Prostate gland (tissue), 2 donors: ENCODE results near the gene LPP. TPM values are rescaled to one million over a fixed set of nuclear protein-coding genes. Genes with fewer than 3 reads are reported as not detected.

Experiments used
- DNase-seq: peaks from one replicate; pipeline ENCODE4 v3.0.0-alpha.2; 2019; ENCODE audit warnings: low spot score
- H3K27ac ChIP-seq, 2 donors: fragments of 200-600 bp; sonication (generic); 2 replicates each; pipeline ENCODE4 v1.5.1; 2017 to 2019
- H3K27me3 ChIP-seq: fragments of 200-600 bp; sonication (generic); replicated peaks from 2 replicates; pipeline ENCODE4 v1.5.1; 2019; ENCODE audit not compliant: insufficient read depth
- H3K36me3 ChIP-seq, 2 donors: fragments of 200-600 bp; sonication (generic); 1 replicate in 1 of 2; 2 replicates in 1 of 2; pipeline versions ENCODE4 v1.5.1 to v1.8.1; 2017 to 2019
- H3K4me1 ChIP-seq: fragments of 200-600 bp; sonication (generic); replicated peaks from 2 replicates; pipeline ENCODE4 v1.5.1; 2019
- H3K4me3 ChIP-seq, 2 donors: fragments of 200-600 bp; sonication (generic); 2 replicates each; pipeline ENCODE4 v1.5.1; 2017 to 2019
- H3K9me3 ChIP-seq: fragments of 200-600 bp; sonication (generic); 2 replicates; pipeline ENCODE4 v1.5.1; 2017
- POLR2A ChIP-seq: fragments of 450-650 bp; IDR thresholded peaks from one replicate; pipeline ENCODE4 v1.6.1; 2016; ENCODE audit warnings: antibody characterized with exemption, mild to moderate bottlenecking
- POLR2AphosphoS5 ChIP-seq: sonication (generic); formaldehyde crosslinking; IDR thresholded peaks from one replicate; pipeline ENCODE4 v1.6.1; 2017; ENCODE audit warnings: antibody characterized with exemption
- whole genome bisulfite sequencing: methylation state at CpG from one replicate; pipeline ENCODE4 v1.1.5; 2018; 5-methylcytosine and 5-hydroxymethylcytosine counted together
- intact Hi-C: fragments of 100-400 bp; cut with DNase I; formaldehyde crosslinking; loops from one replicate; pipeline ENCODE4 v1.14.2; 2022
- total RNA-seq, 2 donors: library from RNA; depleted of rRNA; stranded (reverse); fragments of >200 nt; gene quantifications; one replicate each; pipeline ENCODE4 v1.1.0, GENCODE V29; 2016
- TF ChIP-seq, protein P1 (sequence below), 4 experiments: fragments of 200-600 bp in 2 of 4; fragments of 450-650 bp in 2 of 4; sonication (generic) in 2 of 4; IDR thresholded peaks; 1 replicate in 3 of 4; 2 replicates in 1 of 4; pipeline ENCODE4 v1.5.1; 2016 to 2019; ENCODE audit warnings: antibody characterized with exemption in 4 of 4, mild to moderate bottlenecking in 2 of 4, moderate library complexity in 2 of 4

Gene LPP
- total RNA-seq, 2 donors from 2014 or later = 219 to 248 TPM

GRCh38 chr3:188341501-188341900 is 187.5 kb downstream of the LPP start:
- intact Hi-C loops = no loop called here
- Histone ChIP-seq H3K27ac (no peak overlapping the region), H3K4me1 (no peaks in the 10 kb centered on the region), H3K36me3 (no peaks in the 10 kb centered on the region), H3K4me3 (no peak overlapping the region), H3K27me3 (no peaks in the 10 kb centered on the region), H3K9me3 (no peaks in the 10 kb centered on the region)
- 80% methylated on average over 2 of the region's 2 CpGs for WGBS
- no peak for DNase-seq
- TF ChIP-seq, protein P1, sequence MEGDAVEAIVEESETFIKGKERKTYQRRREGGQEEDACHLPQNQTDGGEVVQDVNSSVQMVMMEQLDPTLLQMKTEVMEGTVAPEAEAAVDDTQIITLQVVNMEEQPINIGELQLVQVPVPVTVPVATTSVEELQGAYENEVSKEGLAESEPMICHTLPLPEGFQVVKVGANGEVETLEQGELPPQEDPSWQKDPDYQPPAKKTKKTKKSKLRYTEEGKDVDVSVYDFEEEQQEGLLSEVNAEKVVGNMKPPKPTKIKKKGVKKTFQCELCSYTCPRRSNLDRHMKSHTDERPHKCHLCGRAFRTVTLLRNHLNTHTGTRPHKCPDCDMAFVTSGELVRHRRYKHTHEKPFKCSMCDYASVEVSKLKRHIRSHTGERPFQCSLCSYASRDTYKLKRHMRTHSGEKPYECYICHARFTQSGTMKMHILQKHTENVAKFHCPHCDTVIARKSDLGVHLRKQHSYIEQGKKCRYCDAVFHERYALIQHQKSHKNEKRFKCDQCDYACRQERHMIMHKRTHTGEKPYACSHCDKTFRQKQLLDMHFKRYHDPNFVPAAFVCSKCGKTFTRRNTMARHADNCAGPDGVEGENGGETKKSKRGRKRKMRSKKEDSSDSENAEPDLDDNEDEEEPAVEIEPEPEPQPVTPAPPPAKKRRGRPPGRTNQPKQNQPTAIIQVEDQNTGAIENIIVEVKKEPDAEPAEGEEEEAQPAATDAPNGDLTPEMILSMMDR (IDR thresholded peaks at IDR 0.05) = no peak
- no peak for TF ChIP-seq POLR2A
- no peak for TF ChIP-seq POLR2AphosphoS5

DNA sequence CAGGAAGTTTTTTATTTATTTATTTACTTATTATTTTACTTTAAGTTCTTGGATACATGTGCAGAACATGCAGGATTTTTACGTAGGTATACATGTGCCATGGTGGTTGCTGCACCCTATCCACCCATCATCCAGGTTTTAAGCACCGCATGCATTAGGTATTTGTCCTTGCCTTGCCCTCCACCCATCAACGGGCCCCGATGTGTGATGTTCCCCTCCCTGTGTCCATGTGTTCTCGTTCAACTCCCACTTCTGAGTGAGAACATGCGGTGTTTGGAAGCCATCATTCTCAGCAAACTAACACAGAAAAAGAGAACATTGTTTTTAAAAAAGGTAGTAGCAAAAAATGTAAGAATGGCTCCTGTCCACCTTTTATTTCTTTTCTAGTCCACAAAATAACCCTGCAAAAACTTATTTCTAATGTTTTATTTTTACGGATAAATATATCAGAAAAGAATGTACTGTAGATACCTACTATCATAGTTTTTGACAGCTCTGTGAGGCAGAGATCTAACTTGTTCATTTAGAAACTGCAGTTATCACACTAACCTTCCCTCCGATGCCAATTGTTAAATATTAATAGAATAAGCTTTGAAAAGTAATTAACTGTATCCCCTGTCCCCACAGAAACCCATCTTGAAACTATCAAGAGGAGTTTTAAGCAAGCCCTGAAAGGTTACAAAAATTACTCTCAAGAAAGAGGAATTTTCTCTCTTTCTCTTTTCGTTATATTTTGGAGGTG is 189.2 kb downstream of the LPP start:
- WGBS = 91% methylated on average over 9 of the region's 9 CpGs
- Histone ChIP-seq H3K27ac (no peak overlapping the region), H3K4me3 (no peak overlapping the region), H3K36me3 (no peaks in the 10 kb centered on the region), H3K4me1 (no peaks in the 10 kb centered on the region), H3K9me3 (no peaks in the 10 kb centered on the region), H3K27me3 (no peaks in the 10 kb centered on the region)
- no peak for DNase-seq
- intact Hi-C loops = no loop called here
- TF ChIP-seq, protein P1 (IDR thresholded peaks at IDR 0.05) = no peak
- TF ChIP-seq POLR2AphosphoS5 (no peak), POLR2A (no peak)

GRCh38 chr3:188343894-188344293 is 189.9 kb downstream of the LPP start:
- Histone ChIP-seq H3K9me3 (no peaks in the 10 kb centered on the region), H3K4me1 (no peaks in the 10 kb centered on the region), H3K36me3 (no peaks in the 10 kb centered on the region), H3K27ac (no peak overlapping the region), H3K4me3 (no peak overlapping the region), H3K27me3 (no peaks in the 10 kb centered on the region)
- intact Hi-C loops = no loop called here
- 45% methylated on average over 5 of the region's 5 CpGs for WGBS
- TF ChIP-seq, protein P1 (IDR thresholded peaks at IDR 0.05) = no peak
- TF ChIP-seq POLR2A (no peak), POLR2AphosphoS5 (no peak)
- DNase-seq = no peak

DNA sequence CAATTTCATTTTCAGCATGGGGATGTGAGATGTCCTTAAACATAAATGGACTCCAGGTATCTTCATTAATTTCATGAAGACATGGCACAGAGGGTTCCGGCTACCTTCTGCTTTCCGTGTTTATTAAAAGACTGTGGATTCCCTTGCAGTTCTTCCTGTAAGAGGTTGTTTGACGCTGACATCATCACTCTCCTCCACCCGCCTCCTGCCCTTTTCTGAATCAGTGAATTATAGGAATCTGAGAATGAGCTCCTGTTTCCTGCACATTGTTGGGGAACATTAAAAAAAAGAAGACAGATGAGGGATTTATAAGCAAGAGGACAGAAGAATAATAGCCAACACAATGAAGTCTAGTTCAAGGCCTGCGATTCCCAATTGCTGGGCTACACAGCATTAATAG is 191.3 kb downstream of the LPP start:
- H3K27ac ChIP-seq = no peak overlapping the region
- WGBS = 59% methylated on average over 5 of the region's 5 CpGs
- TF ChIP-seq, protein P1 (IDR thresholded peaks at IDR 0.05) = no peak
- TF ChIP-seq POLR2A = no peak
- no peak for TF ChIP-seq POLR2AphosphoS5
- H3K4me3 ChIP-seq = no peak overlapping the region
- DNase-seq = no peak
- no peaks in the 10 kb centered on the region for H3K36me3 ChIP-seq
- no peaks in the 10 kb centered on the region for H3K27me3 ChIP-seq
- H3K4me1 ChIP-seq = no peaks in the 10 kb centered on the region
- no peaks in the 10 kb centered on the region for H3K9me3 ChIP-seq
- intact Hi-C loops = no loop called here
